Activated CD8-positive, alpha-beta T cell treated with anti-CD3 and anti-CD28 coated beads, Interleukin-2, amount 10 ng/mL, durations not matched to agents 7 days and 5 days (primary cell): ENCODE data around the gene SLC22A16. TPM values are rescaled to one million over a fixed set of nuclear protein-coding genes. Genes with fewer than 3 reads are reported as not detected.

Experiments
- ATAC-seq: fragments of 150-1000 bp; cut with Tn5 transposase; one replicate; pipeline ENCODE4 v1.10.0; 2021; ENCODE audit warnings: moderate library complexity
- CTCF ChIA-PET: fragments of 350-600 bp; sonication (Branson Sonifier 250); formaldehyde crosslinking; loops from one replicate; lab custom pipeline; 2021; ENCODE audit warnings: antibody characterized with exemption; lab: Charles Lee
- POLR2A ChIA-PET: fragments of 350-600 bp; sonication (Branson Sonifier 250); formaldehyde crosslinking; loops from one replicate; lab custom pipeline; 2021; ENCODE audit warnings: antibody characterized with exemption; lab: Charles Lee
- DNase-seq: peaks from one replicate; pipeline ENCODE4 v3.0.0-alpha.2; 2020
- H3K27ac Mint-ChIP-seq: one replicate; pipeline ENCODE4 v1.8.0; 2021; ENCODE audit warnings: mild to moderate bottlenecking, mixed read lengths
- H3K27me3 Mint-ChIP-seq: one replicate; pipeline ENCODE4 v1.8.0; 2021; ENCODE audit warnings: low read depth, mixed read lengths
- H3K36me3 Mint-ChIP-seq: one replicate; pipeline ENCODE4 v1.8.0; 2021; ENCODE audit warnings: low read depth, mixed read lengths
- H3K4me1 Mint-ChIP-seq: one replicate; pipeline ENCODE4 v1.8.0; 2021; ENCODE audit warnings: low read depth, mixed read lengths
- H3K4me3 Mint-ChIP-seq: one replicate; pipeline ENCODE4 v1.8.0; 2021; ENCODE audit warnings: mild to moderate bottlenecking, mixed read lengths
- H3K9me3 Mint-ChIP-seq: one replicate; pipeline ENCODE4 v1.8.0; 2022; ENCODE audit warnings: mixed read lengths; ENCODE audit not compliant: insufficient read depth
- total RNA-seq, 2 experiments: library from RNA; stranded (reverse); gene quantifications; one replicate each; pipeline ENCODE4 v1.2.3, GENCODE V29; 2021

SLC22A16 gene
- total RNA-seq, 2 experiments from 2014 or later = not detected

DNA sequence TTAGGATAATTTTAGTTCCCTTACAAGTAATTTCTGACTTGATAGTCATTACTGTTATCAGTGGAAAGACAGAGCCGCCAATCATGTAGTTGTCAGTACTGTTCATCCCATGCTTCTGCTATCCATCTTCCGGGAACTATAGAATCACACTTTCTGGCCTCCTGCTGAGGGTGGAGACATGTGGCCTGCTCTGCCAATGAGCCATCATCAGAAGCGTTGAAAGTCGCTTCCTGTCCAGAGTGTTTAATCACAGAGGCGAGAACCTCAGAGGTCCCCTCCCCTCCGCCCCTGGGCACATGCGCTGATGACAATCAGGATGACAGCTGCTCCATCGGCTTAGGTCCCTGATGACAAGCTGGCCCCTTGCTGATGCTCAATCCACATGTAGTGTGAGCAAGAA lies 64.1 kb downstream of the SLC22A16 start:
- Mint-ChIP-seq H3K4me1 (peaks cover 3% of the 10 kb centered on the region), H3K9me3 (no peaks in the 10 kb centered on the region), H3K27me3 (no peaks in the 10 kb centered on the region), H3K27ac (no peak overlapping the region), H3K4me3 (no peak overlapping the region), H3K36me3 (no peaks in the 10 kb centered on the region)
- no peak for DNase-seq
- ChIA-PET CTCF (no interaction called here), POLR2A (no interaction called here)
- no peak for ATAC-seq

DNA sequence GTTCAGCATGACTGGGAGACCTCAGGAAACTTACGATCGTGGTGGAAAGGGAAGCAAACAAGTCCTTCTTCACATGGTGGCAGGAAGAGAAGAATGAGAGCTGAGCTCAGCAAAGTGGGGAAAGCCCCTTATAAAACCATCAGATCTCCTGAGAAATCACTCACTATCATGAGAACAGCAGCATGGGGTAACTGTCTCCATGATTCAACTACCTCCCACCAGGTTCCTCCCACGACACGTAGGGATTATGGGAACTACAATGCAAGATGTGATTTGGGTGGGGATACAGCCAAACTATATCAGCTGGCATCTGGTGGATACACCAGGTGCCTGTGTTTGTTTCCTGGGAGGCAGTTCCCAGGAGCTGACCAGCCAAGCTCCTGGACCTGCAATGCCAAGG lies 65.9 kb downstream of the SLC22A16 start:
- ATAC-seq = no peak
- no peaks in the 10 kb centered on the region for H3K27me3 Mint-ChIP-seq
- no peak for DNase-seq
- no peaks in the 10 kb centered on the region for H3K9me3 Mint-ChIP-seq
- H3K36me3 Mint-ChIP-seq = no peaks in the 10 kb centered on the region
- ChIA-PET CTCF (interaction anchor here (0.9 kb wide), 1 partner anchor 706 kb away, joined by 3 read pairs; no protein-coding TSS in a partner anchor), POLR2A (no interaction called here)
- no peak overlapping the region for H3K4me3 Mint-ChIP-seq
- H3K27ac Mint-ChIP-seq = no peak overlapping the region
- no peaks in the 10 kb centered on the region for H3K4me1 Mint-ChIP-seq

DNA sequence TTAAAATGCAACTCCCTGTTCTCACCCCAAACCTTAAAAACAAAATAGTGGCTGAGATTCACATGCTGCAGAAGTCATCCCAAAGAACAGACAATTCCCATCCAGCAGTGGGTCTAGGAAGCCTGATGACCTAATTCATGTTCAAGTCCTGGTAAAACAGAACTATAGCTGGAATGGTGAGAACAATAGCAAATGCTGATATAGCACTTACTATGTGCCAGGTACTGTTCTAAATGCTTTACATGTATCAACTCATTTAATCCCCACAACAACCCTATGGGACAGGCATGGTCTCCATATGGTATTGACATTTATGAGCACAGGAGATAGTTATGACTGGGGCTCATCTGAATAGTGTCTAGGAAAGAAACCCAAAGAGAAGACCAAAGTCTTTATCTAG lies 66.6 kb downstream of the SLC22A16 start:
- ATAC-seq = no peak
- Mint-ChIP-seq H3K27ac (no peak overlapping the region), H3K9me3 (no peaks in the 10 kb centered on the region), H3K4me3 (no peak overlapping the region), H3K36me3 (no peaks in the 10 kb centered on the region), H3K4me1 (no peaks in the 10 kb centered on the region), H3K27me3 (no peaks in the 10 kb centered on the region)
- CTCF ChIA-PET = no interaction called here
- DNase-seq = no peak
- POLR2A ChIA-PET = no interaction called here

DNA sequence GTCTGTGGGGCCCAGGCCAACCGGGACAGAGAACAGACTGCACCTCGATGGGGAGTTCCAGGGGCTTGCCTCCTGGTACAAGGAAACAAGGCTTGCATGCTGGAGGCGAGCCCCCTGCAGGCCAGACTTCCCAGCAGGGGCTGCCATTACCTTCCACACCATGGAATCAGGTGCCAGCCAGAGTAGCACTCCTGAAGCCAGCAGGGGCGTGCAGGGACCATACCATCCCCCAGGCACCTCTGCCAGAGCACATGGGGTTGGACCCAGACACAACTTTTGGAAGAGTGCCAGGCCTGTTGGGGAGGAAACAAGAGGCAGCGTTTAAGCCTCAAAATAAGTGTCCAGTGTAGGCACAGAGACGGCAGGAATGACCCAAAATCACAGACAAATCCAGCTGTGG lies 67.5 kb downstream of the SLC22A16 start:
- Mint-ChIP-seq H3K4me1 (no peaks in the 10 kb centered on the region), H3K27ac (no peak overlapping the region), H3K27me3 (no peaks in the 10 kb centered on the region), H3K4me3 (no peak overlapping the region), H3K9me3 (no peaks in the 10 kb centered on the region), H3K36me3 (no peaks in the 10 kb centered on the region)
- ATAC-seq (no peak), DNase-seq (no peak)
- CTCF ChIA-PET = no interaction called here
- POLR2A ChIA-PET = no interaction called here

DNA sequence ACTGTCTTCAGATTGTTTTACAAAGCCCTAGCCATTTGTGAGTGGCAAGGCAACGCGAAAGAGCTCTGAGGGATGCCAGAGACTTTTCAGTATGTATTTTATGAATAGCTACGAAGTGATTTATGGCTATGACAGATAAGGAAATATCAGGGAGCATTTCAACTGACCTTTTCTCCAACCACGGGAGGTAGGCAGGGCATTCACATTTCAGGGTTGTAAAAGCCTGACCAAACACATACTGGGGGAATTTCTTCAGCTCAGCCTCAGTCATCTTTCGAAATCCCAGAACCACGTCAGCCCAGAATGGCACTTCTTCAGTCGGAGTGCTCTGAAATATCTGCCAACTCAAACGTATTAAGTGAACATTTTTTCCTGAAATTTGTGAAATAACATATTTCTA lies 71.8 kb downstream of the SLC22A16 start:
- CTCF ChIA-PET = no interaction called here
- H3K4me3 Mint-ChIP-seq = no peak overlapping the region
- no peak overlapping the region for H3K27ac Mint-ChIP-seq
- no peaks in the 10 kb centered on the region for H3K9me3 Mint-ChIP-seq
- no peaks in the 10 kb centered on the region for H3K27me3 Mint-ChIP-seq
- POLR2A ChIA-PET = no interaction called here
- DNase-seq (no peak), ATAC-seq (no peak)
- H3K36me3 Mint-ChIP-seq = no peaks in the 10 kb centered on the region
- H3K4me1 Mint-ChIP-seq = no peaks in the 10 kb centered on the region

DNA sequence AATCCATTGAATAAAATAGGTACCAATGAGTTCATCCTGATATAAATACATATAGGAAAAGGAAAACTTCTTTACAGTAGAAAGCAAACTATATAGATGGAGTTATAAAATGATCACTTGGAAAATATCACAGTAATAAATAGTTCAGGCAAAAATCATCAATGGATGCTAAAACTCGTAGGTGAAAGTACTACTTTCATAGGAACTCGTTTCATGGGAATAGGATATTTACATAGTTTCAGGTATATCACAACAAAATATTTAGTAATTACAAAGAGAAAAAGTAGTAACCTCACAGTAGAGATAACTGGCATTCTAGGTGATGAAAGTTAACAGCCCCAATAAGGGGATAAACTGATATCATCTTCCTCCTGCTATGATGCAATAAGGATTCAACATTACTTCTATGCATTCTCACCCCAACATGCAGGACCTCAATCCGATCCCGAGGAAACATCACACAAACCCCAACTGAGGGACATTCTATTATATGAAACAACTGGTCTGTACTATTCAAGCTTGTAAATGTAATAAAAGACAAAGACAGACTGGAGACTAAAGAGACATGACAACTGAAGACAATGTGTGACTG lies 74.7 kb downstream of the SLC22A16 start:
- CTCF ChIA-PET = interaction anchor here (1.1 kb wide), 1 partner anchor 362 kb away, joined by 4 read pairs; no protein-coding TSS in a partner anchor
- H3K4me3 Mint-ChIP-seq = no peak overlapping the region
- H3K27me3 Mint-ChIP-seq = no peaks in the 10 kb centered on the region
- no peak for ATAC-seq
- no peak overlapping the region for H3K27ac Mint-ChIP-seq
- no peaks in the 10 kb centered on the region for H3K36me3 Mint-ChIP-seq
- no peak for DNase-seq
- H3K4me1 Mint-ChIP-seq = peaks cover 6% of the 10 kb centered on the region
- H3K9me3 Mint-ChIP-seq = no peaks in the 10 kb centered on the region
- POLR2A ChIA-PET = no interaction called here

DNA sequence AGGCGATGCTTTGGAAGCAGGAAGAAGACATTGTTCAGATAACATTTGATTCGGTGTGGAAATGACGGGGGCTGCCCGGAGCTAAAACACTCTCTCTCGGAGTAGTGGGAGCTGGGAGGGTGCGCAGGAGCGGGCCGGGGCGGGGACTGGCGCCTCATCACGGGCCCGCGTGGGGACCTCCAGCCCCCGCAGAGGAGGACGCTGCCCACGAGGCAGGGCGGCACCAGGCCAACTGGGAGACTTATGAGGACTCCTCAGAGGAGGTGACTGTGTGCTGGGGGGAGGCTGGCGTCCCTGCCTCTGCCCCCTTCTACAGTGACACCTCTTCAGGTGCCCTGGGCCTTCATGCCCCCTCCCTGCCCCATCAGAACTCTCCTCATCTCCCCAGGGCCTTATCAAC lies 76.2 kb downstream of the SLC22A16 start:
- DNase-seq (no peak), ATAC-seq (no peak)
- Mint-ChIP-seq H3K4me3 (no peak overlapping the region), H3K4me1 (peaks cover 6% of the 10 kb centered on the region), H3K36me3 (no peaks in the 10 kb centered on the region), H3K27ac (no peak overlapping the region), H3K27me3 (no peaks in the 10 kb centered on the region), H3K9me3 (no peaks in the 10 kb centered on the region)
- POLR2A ChIA-PET = no interaction called here
- CTCF ChIA-PET = no interaction called here

DNA sequence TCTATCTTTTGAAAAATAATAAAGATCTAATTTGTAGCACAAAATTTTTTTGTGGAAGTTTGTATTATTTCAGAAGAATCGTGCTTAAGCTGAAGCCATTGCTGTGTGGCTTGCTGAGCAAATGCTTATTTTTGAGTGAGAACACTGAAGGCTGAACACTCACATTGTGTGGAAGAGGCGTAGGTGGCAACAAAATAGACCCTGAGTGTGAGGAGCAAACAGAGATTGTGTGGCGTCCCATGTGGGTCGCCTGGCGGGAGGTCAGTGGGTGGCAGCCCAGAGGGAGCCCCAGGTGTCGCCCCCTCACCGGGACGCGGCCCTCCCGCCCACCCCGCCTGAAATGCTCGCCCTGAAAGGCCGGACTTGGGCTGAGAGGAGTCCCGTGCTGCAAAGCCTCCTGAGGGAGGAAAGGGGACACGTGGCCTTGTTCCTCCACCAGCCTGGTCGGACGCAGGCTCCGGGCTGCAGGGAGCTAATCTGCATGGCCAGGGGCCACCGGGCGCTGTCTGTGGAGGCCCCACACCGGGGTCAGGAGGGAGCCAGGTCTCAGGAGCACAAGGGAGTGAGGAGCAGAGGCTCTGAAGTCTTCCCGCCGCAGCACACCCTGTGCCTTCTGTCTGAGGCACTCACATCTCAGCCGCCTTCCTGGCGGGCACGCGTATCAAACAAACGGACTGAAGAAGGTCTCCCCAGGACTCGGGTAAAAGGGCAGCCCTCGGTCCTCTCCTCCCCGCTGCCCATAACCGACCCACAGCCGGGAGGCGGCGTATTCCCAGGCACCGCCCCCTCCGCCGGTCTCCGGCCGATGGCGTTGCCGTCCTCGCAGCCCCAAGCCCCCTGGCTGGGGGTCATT lies 77.0 kb downstream of the SLC22A16 start:
- POLR2A ChIA-PET = no interaction called here
- Mint-ChIP-seq H3K4me3 (no peak overlapping the region), H3K9me3 (no peaks in the 10 kb centered on the region), H3K4me1 (peaks cover 6% of the 10 kb centered on the region), H3K27ac (no peak overlapping the region), H3K27me3 (no peaks in the 10 kb centered on the region), H3K36me3 (no peaks in the 10 kb centered on the region)
- ATAC-seq (no peak), DNase-seq (no peak)
- CTCF ChIA-PET = no interaction called here

DNA sequence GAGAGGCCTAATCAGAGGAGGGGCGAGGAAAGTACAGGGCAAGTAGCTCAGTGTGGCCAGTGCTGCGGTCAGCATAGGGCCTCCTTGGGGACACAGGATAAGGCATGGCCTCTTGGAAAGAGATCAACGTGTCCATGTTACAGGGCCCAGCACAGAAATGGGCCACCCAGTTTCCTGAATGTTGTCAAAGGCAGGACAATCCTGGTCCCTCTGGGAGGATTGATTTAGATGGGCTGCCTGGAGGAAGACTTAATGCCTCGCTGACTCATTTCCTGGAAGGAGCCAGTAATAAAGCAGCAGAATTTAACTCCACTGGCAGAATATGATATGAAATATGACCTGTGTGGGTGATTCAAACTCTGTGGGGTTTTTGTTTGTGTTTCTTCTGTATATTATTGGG lies 77.6 kb downstream of the SLC22A16 start:
- no peaks in the 10 kb centered on the region for H3K27me3 Mint-ChIP-seq
- H3K4me1 Mint-ChIP-seq = peaks cover 6% of the 10 kb centered on the region
- no peaks in the 10 kb centered on the region for H3K9me3 Mint-ChIP-seq
- no peaks in the 10 kb centered on the region for H3K36me3 Mint-ChIP-seq
- POLR2A ChIA-PET = no interaction called here
- CTCF ChIA-PET = no interaction called here
- no peak overlapping the region for H3K4me3 Mint-ChIP-seq
- DNase-seq (no peak), ATAC-seq (no peak)
- H3K27ac Mint-ChIP-seq = no peak overlapping the region

DNA sequence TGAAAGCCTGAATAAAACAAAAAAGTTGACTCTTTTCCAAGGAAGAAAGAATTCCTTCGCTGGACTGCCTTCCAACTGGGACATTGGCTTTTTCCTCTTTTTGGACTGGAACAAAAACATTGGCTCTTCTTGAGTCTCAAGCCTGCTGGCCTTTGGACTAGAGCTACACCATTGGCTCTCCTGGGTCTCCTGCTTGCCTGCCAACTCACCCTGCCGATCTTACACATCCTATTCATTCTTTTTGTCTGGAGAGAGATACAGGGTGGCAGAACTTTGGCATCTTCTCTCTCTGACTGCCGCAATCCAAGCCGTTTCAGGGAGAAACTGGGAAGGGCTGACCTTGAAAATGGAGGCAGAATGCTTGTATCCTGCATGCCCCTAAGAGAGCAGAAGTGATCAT lies 81.2 kb downstream of the SLC22A16 start:
- ATAC-seq (no peak), DNase-seq (no peak)
- ChIA-PET POLR2A (no interaction called here), CTCF (no interaction called here)
- no peak overlapping the region for H3K27ac Mint-ChIP-seq
- no peaks in the 10 kb centered on the region for H3K27me3 Mint-ChIP-seq
- H3K4me3 Mint-ChIP-seq = no peak overlapping the region
- H3K36me3 Mint-ChIP-seq = no peaks in the 10 kb centered on the region
- H3K4me1 Mint-ChIP-seq = peaks cover 14% of the 10 kb centered on the region
- H3K9me3 Mint-ChIP-seq = no peaks in the 10 kb centered on the region

DNA sequence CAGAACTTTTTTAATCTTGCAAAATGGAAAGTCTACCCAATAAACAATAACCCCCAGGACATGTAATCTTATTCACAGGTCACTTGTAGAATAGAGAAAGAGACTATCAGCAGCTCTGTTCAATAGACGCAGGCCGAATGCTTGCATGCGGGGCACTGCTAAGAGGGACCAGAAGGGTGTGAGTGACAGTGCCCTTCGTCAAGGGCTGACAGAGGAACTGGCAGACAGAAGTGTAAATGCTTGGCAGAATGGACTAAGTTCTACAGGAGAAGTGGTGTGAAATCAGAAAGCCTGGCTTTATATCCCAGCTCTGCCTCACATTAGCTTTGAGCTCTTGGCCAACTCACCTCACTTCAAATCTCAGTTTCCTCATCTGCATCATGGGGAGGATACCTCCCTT lies 82.0 kb downstream of the SLC22A16 start:
- ChIA-PET CTCF (no interaction called here), POLR2A (no interaction called here)
- no peak for DNase-seq
- Mint-ChIP-seq H3K9me3 (no peaks in the 10 kb centered on the region), H3K36me3 (no peaks in the 10 kb centered on the region), H3K27ac (no peak overlapping the region), H3K27me3 (no peaks in the 10 kb centered on the region), H3K4me3 (no peak overlapping the region), H3K4me1 (peaks cover 22% of the 10 kb centered on the region)
- no peak for ATAC-seq

DNA sequence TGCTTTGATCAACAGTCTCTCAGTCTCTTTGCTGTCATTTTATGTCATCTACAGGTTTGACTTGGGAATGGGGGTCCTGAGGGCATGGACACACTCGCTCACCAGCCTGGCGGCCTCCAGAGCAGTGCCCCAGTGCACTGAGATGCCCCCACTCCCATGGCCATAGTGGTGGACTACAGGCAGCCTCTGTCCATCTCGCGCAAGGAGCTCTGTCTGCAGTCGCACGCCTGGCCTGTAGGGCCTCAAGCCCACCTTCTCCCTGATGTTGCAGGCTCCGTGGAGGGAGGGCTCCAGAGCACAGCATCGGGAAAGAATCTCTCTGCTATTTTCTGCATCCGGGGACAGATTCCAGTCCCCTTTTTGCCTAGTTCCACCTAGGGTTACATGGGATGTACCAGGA lies 83.7 kb downstream of the SLC22A16 start:
- no peak overlapping the region for H3K27ac Mint-ChIP-seq
- H3K4me3 Mint-ChIP-seq = no peak overlapping the region
- H3K4me1 Mint-ChIP-seq = peaks cover 23% of the 10 kb centered on the region
- H3K27me3 Mint-ChIP-seq = no peaks in the 10 kb centered on the region
- ChIA-PET POLR2A (interaction anchor here (0.7 kb wide), 1 partner anchor 353 kb away, joined by 4 read pairs; no protein-coding TSS in a partner anchor), CTCF (interaction anchor here (1.4 to 6.1 kb wide), 4 partner anchors 215 to 865 kb away, joined by 6 to 123 read pairs (median 24); partner anchors contain the start of genes CDC40 and WASF1)
- ATAC-seq (no peak), DNase-seq (no peak)
- H3K36me3 Mint-ChIP-seq = no peaks in the 10 kb centered on the region
- no peaks in the 10 kb centered on the region for H3K9me3 Mint-ChIP-seq
